ENCODE measurements around the gene RNASEH2A.

RNASEH2A gene

DNA sequence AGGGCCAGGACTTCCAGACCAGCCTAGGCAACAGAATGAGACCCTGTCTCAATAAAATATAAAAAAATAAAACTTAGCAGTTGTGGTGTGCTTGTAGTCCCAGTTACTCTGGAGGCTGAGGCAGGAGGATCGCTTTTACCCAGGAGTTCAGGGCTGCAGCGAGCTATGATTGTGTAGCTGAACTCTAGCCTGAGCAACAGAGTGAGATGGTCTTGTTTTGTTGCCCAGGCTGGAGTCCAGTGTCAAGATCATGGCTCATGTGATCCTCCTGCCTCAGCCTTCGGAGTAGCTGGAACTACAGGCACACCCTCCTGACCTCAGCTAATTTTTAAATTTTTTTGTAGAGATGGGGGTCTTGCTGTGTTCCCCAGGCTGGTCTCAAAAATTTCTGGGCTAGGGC, 19.4 kb upstream of the RNASEH2A start:
- TF ChIP-seq, protein P1, sequence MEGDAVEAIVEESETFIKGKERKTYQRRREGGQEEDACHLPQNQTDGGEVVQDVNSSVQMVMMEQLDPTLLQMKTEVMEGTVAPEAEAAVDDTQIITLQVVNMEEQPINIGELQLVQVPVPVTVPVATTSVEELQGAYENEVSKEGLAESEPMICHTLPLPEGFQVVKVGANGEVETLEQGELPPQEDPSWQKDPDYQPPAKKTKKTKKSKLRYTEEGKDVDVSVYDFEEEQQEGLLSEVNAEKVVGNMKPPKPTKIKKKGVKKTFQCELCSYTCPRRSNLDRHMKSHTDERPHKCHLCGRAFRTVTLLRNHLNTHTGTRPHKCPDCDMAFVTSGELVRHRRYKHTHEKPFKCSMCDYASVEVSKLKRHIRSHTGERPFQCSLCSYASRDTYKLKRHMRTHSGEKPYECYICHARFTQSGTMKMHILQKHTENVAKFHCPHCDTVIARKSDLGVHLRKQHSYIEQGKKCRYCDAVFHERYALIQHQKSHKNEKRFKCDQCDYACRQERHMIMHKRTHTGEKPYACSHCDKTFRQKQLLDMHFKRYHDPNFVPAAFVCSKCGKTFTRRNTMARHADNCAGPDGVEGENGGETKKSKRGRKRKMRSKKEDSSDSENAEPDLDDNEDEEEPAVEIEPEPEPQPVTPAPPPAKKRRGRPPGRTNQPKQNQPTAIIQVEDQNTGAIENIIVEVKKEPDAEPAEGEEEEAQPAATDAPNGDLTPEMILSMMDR (IDR thresholded peaks at IDR 0.05; ENCODE audit: low read depth, low read length), result no peak
- DNase-seq (ENCODE audit: extremely low read depth, low read depth), result no peak

DNA sequence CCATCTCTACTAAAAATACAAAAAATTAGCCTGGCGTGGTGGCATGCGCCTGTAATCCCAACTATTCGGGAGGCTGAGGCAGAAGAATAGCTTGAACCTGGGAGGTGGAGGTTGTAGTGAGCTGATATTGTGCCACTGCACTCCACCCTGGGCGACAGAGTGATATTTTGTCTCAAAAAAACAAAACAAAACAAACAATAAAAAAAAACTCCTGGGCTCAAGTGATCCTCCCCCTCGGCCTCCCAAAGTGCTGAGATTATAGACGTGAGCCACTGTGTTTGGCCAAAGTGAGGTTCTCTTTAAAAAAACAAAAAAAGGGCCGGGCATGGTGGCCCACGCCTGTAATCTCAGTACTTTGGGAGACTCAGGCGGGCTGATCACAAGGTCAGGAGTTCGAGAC, 18.9 kb upstream of the RNASEH2A start:
- TF ChIP-seq, protein P1 (IDR thresholded peaks at IDR 0.05; ENCODE audit: low read depth, low read length), result no peak
- DNase-seq (ENCODE audit: extremely low read depth, low read depth), result no peak

DNA sequence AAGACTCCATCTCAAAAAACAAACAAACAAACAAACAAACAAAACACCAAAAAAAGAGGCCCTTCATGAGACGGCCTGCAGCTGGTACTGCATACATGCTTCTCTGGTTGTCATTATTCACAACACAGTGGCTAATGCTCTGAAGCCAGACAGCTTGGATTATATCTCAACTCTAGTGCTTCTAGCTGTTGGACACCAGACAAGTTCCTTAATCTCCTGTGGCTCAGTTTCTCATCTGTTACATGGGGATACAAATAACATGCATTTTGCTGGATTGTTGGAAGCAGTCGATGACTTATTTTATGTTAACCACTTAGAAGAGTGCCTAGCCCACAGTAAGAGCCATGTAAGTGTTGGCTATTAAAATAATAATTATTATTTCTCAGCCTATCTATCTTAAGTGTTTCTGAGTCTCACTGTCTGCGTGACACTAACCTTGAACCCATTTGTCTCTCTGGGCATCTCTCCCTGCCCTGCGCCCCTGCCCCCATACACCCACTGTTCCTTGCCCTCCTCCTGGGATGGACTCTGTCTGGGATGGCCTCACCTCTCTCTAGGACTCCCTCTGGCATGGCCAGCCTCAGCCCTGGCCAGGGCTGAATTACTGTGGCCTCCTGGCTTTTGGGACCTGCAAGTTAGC, 18.2 kb upstream of the RNASEH2A start:
- no peak for DNase-seq (ENCODE audit: extremely low read depth, low read depth)
- TF ChIP-seq, protein P1 (IDR thresholded peaks at IDR 0.05; ENCODE audit: low read depth, low read length), result no peak

DNA sequence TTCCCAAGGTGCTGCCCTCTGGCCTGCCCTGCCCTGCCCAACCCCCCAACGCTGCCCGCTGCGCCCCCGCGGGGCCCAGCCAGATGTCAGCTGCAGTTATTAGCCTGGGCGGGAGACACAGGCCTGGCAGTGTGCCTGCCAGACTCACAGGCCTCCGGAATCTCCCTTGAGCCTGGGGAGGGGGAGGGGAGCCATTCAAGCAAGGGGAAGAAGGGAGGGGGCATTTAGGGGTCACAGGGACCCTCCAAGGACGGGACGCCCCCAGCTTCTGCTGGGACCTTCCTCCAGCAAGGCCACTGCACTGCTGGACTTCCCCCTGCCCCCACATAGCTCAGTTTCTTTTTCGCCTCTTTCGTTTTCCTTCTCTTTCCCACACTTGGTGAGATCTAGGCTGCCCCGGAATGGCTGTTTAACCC, 17.7 kb upstream of the RNASEH2A start:
- no peak for DNase-seq (ENCODE audit: extremely low read depth, low read depth)

DNA sequence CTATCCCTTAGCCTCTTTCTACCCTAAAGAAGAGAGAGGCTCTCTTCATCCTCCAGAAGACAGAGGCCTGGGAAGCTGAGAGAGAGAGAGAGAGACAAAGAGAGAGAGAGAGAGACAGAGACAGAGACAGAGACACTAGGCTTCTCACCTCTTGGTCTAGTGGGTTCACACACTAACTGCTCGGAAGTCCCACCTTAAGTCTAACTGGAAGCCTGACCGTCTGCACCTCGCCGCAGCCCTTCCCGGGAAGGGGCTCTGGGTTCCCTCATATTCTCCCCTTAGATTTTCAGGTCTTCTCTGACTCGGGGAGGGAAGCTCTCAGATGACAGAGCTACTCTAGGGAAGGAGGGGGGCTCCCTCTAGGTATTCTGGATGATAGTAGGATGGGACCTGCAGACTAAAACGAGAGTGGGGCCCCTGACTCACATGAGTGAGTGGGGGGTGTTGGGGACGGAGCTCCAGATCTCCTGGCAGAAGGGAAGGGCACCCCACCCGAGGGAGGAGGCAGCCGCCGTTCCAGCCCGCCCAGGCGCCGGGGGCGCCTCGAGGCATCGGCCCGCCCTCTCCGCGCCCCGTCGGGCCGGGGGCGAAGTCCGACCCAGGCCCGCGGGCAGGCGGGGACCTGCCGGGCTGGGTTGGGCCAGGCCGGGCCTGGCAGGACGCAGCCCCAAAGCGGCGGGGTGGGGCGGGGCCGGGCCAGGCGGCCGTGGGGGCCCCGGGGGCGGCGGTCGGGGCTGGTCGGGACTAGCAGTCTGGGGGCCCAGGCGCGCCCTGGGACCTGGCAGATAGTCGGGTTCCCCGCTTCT, 17.1 kb upstream of the RNASEH2A start:
- DNase-seq (ENCODE audit: extremely low read depth, low read depth), result no peak
- TF ChIP-seq, protein P1 (IDR thresholded peaks at IDR 0.05; ENCODE audit: low read depth, low read length), result no peak

More for the DNA sequence above, 17.7 kb upstream of the RNASEH2A start:
- TF ChIP-seq, protein P1 (IDR thresholded peaks at IDR 0.05; ENCODE audit: low read depth, low read length), result no peak

DNA sequence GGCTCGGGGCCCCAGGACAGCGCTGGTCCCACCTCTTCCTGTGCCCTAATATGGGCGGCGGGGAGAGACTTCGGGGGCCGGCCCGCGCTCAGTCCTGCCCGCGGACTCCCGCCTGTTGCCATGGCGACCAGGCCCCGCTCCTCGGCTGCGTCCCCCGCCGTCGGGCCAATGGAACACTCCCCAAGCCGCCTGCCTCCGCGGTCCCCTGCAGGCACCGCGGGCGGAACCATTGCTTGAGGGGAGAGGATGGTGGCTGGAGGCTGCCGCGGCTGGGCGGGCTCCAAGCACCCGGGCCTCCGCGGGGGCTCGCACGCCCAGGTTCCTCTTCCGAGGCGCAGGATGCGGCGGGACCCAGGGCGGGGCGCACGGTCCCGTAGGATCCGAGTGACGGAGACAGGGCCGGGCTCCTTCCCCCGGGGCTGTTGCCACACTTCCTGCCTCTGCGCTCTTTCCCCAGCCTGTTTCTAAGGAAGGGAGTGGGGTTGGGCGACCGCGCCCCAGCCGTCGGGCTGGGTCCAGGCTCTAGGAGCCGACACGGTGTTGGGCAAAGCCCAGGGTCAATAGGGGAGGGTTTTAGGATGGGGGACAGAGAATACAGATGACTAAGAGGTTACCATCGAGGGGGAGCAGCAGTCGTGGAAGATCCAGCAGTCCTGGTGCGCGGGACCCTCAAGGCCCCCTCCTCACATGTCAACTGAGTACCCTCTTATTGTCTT, 16.3 kb upstream of the RNASEH2A start:
- DNase-seq (ENCODE audit: extremely low read depth, low read depth), result peak; percentile 94
- TF ChIP-seq, protein P1 (IDR thresholded peaks at IDR 0.05; ENCODE audit: low read depth, low read length), result no peak

Measured in AG09319 (cell line).